Endodermal cell (in vitro differentiated cells): ENCODE results near the gene ZNF507. TPM values are rescaled to one million over a fixed set of nuclear protein-coding genes. Genes with fewer than 3 reads are reported as not detected.

Source experiments
- DNase-seq: peaks from one replicate; pipeline ENCODE4 v3.0.0-alpha.2; 2017
- H3K27ac ChIP-seq: 2 replicates; pipeline ENCODE4 v1.5.1; 2013; ENCODE audit warnings: mild to moderate bottlenecking, low read depth, low read length, moderate library complexity
- H3K27me3 ChIP-seq: 2 replicates; pipeline ENCODE4 v1.6.1; 2013; ENCODE audit warnings: mild to moderate bottlenecking, low read length, moderate library complexity; ENCODE audit not compliant: insufficient read depth, control insufficient read depth, poor library complexity, severe bottlenecking
- H3K36me3 ChIP-seq: 2 replicates; pipeline ENCODE4 v1.7.0; 2013; ENCODE audit warnings: mild to moderate bottlenecking, low read length, moderate library complexity; ENCODE audit not compliant: control insufficient read depth, insufficient read depth
- H3K4me1 ChIP-seq: one replicate; pipeline ENCODE4 v1.7.0; 2013; ENCODE audit warnings: low read length; ENCODE audit not compliant: control insufficient read depth, insufficient read depth
- H3K4me3 ChIP-seq: 2 replicates; pipeline ENCODE4 v1.5.1; 2013; ENCODE audit warnings: mild to moderate bottlenecking, low read length, moderate library complexity
- H3K9ac ChIP-seq: 2 replicates; pipeline ENCODE4 v1.6.1; 2013; ENCODE audit warnings: mild to moderate bottlenecking, low read length, moderate library complexity; ENCODE audit not compliant: poor library complexity, severe bottlenecking; ENCODE audit errors: extremely low read depth
- H3K9me3 ChIP-seq: 2 replicates; pipeline ENCODE4 v1.6.1; 2013; ENCODE audit warnings: mild to moderate bottlenecking, low read length, moderate library complexity; ENCODE audit not compliant: control insufficient read depth
- H3K27ac Mint-ChIP-seq: 2 replicates; pipeline ENCODE4 v1.8.0; 2020; ENCODE audit warnings: mixed read lengths
- H3K27me3 Mint-ChIP-seq: 2 replicates; pipeline ENCODE4 v1.8.0; 2021; ENCODE audit warnings: mild to moderate bottlenecking, mixed read lengths; ENCODE audit not compliant: insufficient read depth
- H3K36me3 Mint-ChIP-seq: 2 replicates; pipeline ENCODE4 v1.8.0; 2020; ENCODE audit warnings: low read depth, mixed read lengths
- H3K4me1 Mint-ChIP-seq: 2 replicates; pipeline ENCODE4 v1.8.0; 2020; ENCODE audit warnings: mixed read lengths
- H3K4me3 Mint-ChIP-seq: 2 replicates; pipeline ENCODE4 v1.8.0; 2020; ENCODE audit warnings: mild to moderate bottlenecking, moderate library complexity, mixed read lengths
- H3K9me3 Mint-ChIP-seq: 2 replicates; pipeline ENCODE4 v1.8.0; 2020; ENCODE audit warnings: mild to moderate bottlenecking, mixed read lengths
- WGBS, 2 experiments: methylation state at CpG; one replicate each; pipeline versions ENCODE4 v1.1.5 to v1.1.7; 2013; ENCODE audit warnings: missing lambda C conversion rate in 2 of 2, mixed read lengths in 1 of 2; ENCODE audit not compliant: insufficient coverage in 1 of 2, insufficient read length in 1 of 2; 5-methylcytosine and 5-hydroxymethylcytosine counted together
- total RNA-seq, 2 donors: library from RNA; stranded (reverse); fragmentation: NEBNext Ultra II Directional in 1 of 2; extraction: Animal tissue kit (Norgen Biotek cat#: 25700) in 1 of 2; gene quantifications; 2 replicates in 1 of 2; 3 replicates in 1 of 2; pipeline ENCODE4 v1.2.1, GENCODE V29; 2021
- TF ChIP-seq, protein P1 (sequence below): fragments of 200-600 bp; sonication (generic); conservative IDR thresholded peaks from 2 replicates; pipeline ENCODE4 v1.5.0; 2021; ENCODE audit warnings: antibody characterized with exemption, mild to moderate bottlenecking

The ZNF507 gene
- total RNA-seq, 2 donors from 2014 or later: 28.0 to 32.5 TPM

DNA sequence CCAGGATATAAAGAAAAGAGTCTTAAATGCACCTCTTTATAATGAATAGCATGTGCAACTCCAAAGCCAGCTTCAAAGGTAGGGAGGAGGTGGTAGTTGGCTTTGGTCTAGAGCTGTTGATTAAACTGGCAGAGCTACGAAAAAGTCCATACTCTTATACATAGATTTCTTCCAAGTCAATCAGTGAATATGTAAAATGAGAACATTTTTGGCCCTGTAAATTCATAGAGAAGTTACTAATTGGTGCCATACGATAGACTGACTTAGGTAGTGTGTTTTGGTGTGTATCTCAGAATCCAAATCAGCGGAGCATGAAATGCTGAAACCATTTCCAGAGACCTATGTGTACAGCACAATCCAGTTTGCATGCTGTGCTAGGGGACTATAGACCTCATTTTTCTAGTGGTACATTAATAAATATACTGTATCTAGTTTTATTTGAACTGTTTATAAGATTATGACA is 43.0 kb downstream of the ZNF507 start:
- Histone ChIP-seq H3K36me3 (peaks cover 15% of the 10 kb centered on the region), H3K9ac (no peak overlapping the region), H3K27me3 (no peaks in the 10 kb centered on the region), H3K4me3 (no peak overlapping the region), H3K27ac (no peak overlapping the region), H3K9me3 (no peaks in the 10 kb centered on the region), H3K4me1 (no peaks in the 10 kb centered on the region)
- Mint-ChIP-seq H3K27ac (no peak overlapping the region), H3K27me3 (no peaks in the 10 kb centered on the region), H3K9me3 (no peaks in the 10 kb centered on the region), H3K36me3 (peaks cover 4% of the 10 kb centered on the region), H3K4me3 (no peak overlapping the region), H3K4me1 (peaks cover 6% of the 10 kb centered on the region)
- no peak for DNase-seq
- TF ChIP-seq, protein P1, sequence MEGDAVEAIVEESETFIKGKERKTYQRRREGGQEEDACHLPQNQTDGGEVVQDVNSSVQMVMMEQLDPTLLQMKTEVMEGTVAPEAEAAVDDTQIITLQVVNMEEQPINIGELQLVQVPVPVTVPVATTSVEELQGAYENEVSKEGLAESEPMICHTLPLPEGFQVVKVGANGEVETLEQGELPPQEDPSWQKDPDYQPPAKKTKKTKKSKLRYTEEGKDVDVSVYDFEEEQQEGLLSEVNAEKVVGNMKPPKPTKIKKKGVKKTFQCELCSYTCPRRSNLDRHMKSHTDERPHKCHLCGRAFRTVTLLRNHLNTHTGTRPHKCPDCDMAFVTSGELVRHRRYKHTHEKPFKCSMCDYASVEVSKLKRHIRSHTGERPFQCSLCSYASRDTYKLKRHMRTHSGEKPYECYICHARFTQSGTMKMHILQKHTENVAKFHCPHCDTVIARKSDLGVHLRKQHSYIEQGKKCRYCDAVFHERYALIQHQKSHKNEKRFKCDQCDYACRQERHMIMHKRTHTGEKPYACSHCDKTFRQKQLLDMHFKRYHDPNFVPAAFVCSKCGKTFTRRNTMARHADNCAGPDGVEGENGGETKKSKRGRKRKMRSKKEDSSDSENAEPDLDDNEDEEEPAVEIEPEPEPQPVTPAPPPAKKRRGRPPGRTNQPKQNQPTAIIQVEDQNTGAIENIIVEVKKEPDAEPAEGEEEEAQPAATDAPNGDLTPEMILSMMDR: no peak
- 91 to 100% methylated on average over 2 of the region's 3 CpGs for WGBS, 2 experiments

- Mint-ChIP-seq H3K27me3 (no peaks in the 10 kb centered on the region), H3K9me3 (no peaks in the 10 kb centered on the region), H3K4me1 (peaks cover 11% of the 10 kb centered on the region), H3K4me3 (no peak overlapping the region), H3K27ac (peak overlapping the region; percentile 26), H3K36me3 (peaks cover 21% of the 10 kb centered on the region)
- Histone ChIP-seq H3K9ac (no peak overlapping the region), H3K27ac (no peak overlapping the region), H3K27me3 (no peaks in the 10 kb centered on the region), H3K9me3 (no peaks in the 10 kb centered on the region), H3K4me3 (no peak overlapping the region), H3K4me1 (no peaks in the 10 kb centered on the region), H3K36me3 (no peaks in the 10 kb centered on the region)
- TF ChIP-seq, protein P1: no peak
- WGBS, 2 experiments: 100% methylated on average over 3 of the region's 3 CpGs; no CpG with 5 or more reads in 1 of the 2 experiments
- DNase-seq: no peak
Measured at GRCh38 chr19:32392901-32393300, 47.5 kb downstream of the ZNF507 start.

DNA sequence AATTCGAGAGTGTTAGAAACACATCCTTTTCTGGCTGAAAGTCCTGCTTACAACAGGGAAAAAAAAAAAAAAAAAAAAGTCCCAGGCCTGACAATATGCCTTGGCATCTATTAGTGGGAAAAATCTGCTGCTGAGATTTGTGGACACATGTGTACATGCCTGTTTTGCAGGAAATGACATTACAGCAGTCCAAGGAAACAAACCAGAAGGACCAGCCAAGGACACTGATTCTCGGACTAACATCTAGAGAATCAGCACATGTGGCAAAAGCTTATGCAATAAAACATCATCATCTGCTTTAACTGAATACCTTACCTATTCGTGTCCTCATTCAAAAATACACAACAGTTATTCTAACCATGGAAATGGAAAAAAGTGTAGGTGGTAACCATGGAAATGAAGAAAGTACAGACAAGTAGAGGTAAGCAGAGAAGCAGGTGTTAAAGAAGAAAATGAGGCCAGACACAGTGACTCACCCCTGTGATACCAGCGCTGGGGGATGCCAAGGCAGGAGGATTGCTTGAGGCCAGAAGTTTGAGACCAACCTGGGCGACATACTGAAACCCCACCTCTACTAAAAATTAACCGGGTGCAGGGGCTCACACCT is 50.7 kb downstream of the ZNF507 start:
- Histone ChIP-seq H3K9ac (no peak overlapping the region), H3K36me3 (no peaks in the 10 kb centered on the region), H3K9me3 (no peaks in the 10 kb centered on the region), H3K4me1 (no peaks in the 10 kb centered on the region), H3K27me3 (peaks cover 2% of the 10 kb centered on the region), H3K4me3 (no peak overlapping the region), H3K27ac (no peak overlapping the region)
- H3K27me3 Mint-ChIP-seq: no peaks in the 10 kb centered on the region
- H3K4me1 Mint-ChIP-seq: peaks cover 11% of the 10 kb centered on the region
- no peaks in the 10 kb centered on the region for H3K9me3 Mint-ChIP-seq
- H3K4me3 Mint-ChIP-seq: no peak overlapping the region
- peaks cover 25% of the 10 kb centered on the region for H3K36me3 Mint-ChIP-seq
- no peak for DNase-seq
- TF ChIP-seq, protein P1: no peak
- WGBS, 2 experiments: 93 to 100% methylated on average over 3 to 6 of the region's 6 CpGs
- H3K27ac Mint-ChIP-seq: no peak overlapping the region
